ENCODE results near the gene NAPG. TPM values are rescaled to one million over a fixed set of nuclear protein-coding genes. Genes with fewer than 3 reads are reported as not detected.
"Not testable (repeated sequence)": the region's sequence is repeated elsewhere in the genome, so short reads cannot be mapped to it uniquely, and the experiment has no call there.

Gene NAPG
- total RNA-seq, 2 donors from 2014 or later = 35.3 to 42.9 TPM

DNA sequence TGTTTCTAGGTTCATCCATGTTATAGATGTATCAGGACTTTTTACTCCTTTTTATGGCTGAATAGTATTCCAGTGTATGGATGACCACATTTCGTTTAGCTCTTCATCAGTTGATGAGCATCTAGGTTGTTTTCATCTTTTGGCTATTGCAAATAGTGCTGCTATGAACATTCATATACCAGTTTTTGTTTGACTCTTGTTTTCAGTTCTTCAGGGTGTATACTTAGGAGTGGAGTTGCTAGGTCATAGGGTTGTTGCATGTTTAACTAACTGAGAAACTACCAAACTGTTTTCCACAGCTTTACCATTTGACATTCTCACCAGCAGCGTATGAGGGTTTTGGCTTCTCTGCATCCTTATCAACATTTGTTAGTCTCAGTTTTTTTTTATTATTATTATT, 25.8 kb upstream of the NAPG start:
- no peak overlapping the region for H3K9ac ChIP-seq (ENCODE audit: extremely low read depth, low read length, poor library complexity, severe bottlenecking)
- H3K4me3 ChIP-seq (ENCODE audit: low read length) = no peak overlapping the region
- no peaks in the 10 kb centered on the region for H3K36me3 ChIP-seq (ENCODE audit: control insufficient read depth, insufficient read depth, low read length)
- Mint-ChIP-seq H3K9me3 (peaks cover 7% of the 10 kb centered on the region), H3K36me3 (ENCODE audit: low read depth) (no peaks in the 10 kb centered on the region), H3K4me3 (no peak overlapping the region), H3K4me1 (no peaks in the 10 kb centered on the region), H3K27me3 (ENCODE audit: insufficient read depth) (peaks cover 6% of the 10 kb centered on the region), H3K27ac (no peak overlapping the region)
- no peak overlapping the region for H3K27ac ChIP-seq (ENCODE audit: low read depth, low read length)
- WGBS, 2 experiments (ENCODE audit: insufficient coverage in 1 of 2, insufficient read length in 1 of 2) = 89 to 100% methylated on average over 1 of the region's 2 CpGs
- no peak for DNase-seq
- no peaks in the 10 kb centered on the region for H3K27me3 ChIP-seq (ENCODE audit: control insufficient read depth, insufficient read depth, low read length, poor library complexity, severe bottlenecking)
- peaks cover 19% of the 10 kb centered on the region for H3K9me3 ChIP-seq (ENCODE audit: control insufficient read depth, low read length)
- H3K4me1 ChIP-seq (ENCODE audit: control insufficient read depth, insufficient read depth, low read length) = no peaks in the 10 kb centered on the region
- TF ChIP-seq, protein P1, sequence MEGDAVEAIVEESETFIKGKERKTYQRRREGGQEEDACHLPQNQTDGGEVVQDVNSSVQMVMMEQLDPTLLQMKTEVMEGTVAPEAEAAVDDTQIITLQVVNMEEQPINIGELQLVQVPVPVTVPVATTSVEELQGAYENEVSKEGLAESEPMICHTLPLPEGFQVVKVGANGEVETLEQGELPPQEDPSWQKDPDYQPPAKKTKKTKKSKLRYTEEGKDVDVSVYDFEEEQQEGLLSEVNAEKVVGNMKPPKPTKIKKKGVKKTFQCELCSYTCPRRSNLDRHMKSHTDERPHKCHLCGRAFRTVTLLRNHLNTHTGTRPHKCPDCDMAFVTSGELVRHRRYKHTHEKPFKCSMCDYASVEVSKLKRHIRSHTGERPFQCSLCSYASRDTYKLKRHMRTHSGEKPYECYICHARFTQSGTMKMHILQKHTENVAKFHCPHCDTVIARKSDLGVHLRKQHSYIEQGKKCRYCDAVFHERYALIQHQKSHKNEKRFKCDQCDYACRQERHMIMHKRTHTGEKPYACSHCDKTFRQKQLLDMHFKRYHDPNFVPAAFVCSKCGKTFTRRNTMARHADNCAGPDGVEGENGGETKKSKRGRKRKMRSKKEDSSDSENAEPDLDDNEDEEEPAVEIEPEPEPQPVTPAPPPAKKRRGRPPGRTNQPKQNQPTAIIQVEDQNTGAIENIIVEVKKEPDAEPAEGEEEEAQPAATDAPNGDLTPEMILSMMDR (conservative IDR thresholded peaks at IDR 0.05) = no peak

DNA sequence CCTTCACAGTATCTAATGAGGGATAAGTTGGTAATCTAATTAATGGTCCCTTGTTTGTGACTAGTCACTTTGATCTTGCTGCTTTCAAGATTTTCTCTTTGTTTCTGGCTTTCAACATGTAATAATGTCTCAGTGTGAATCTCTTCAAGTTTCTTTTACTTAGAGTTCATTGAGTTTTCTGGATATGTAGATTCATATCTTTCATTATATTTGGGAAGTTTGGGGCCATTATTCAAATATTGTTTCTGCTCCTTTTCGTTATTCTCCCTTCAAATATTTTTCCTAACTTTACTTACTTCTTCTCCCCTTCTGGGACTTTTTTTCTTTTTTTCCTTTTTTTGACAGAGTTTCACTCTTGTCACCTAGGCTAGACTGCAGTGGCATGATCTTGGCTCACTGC, 21.1 kb upstream of the NAPG start:
- H3K27me3 ChIP-seq (ENCODE audit: control insufficient read depth, insufficient read depth, low read length, poor library complexity, severe bottlenecking) = no peaks in the 10 kb centered on the region
- no peak overlapping the region for H3K27ac Mint-ChIP-seq
- no peak for DNase-seq
- peaks cover 6% of the 10 kb centered on the region for H3K27me3 Mint-ChIP-seq (ENCODE audit: insufficient read depth)
- no peaks in the 10 kb centered on the region for H3K4me1 Mint-ChIP-seq
- TF ChIP-seq, protein P1 (conservative IDR thresholded peaks at IDR 0.05) = no peak
- H3K9me3 ChIP-seq (ENCODE audit: control insufficient read depth, low read length) = peaks cover 46% of the 10 kb centered on the region
- WGBS, 2 experiments (ENCODE audit: insufficient coverage in 1 of 2, insufficient read length in 1 of 2) = 83 to 100% methylated on average over 1 of the region's 1 CpG
- no peaks in the 10 kb centered on the region for H3K36me3 ChIP-seq (ENCODE audit: control insufficient read depth, insufficient read depth, low read length)
- H3K36me3 Mint-ChIP-seq (ENCODE audit: low read depth) = peaks cover 3% of the 10 kb centered on the region
- peak overlapping the region; percentile 47 for H3K4me3 ChIP-seq (ENCODE audit: low read length)
- no peaks in the 10 kb centered on the region for H3K4me1 ChIP-seq (ENCODE audit: control insufficient read depth, insufficient read depth, low read length)
- H3K4me3 Mint-ChIP-seq = no peak overlapping the region
- no peak overlapping the region for H3K9ac ChIP-seq (ENCODE audit: extremely low read depth, low read length, poor library complexity, severe bottlenecking)
- no peak overlapping the region for H3K27ac ChIP-seq (ENCODE audit: low read depth, low read length)
- peaks cover 42% of the 10 kb centered on the region for H3K9me3 Mint-ChIP-seq

DNA sequence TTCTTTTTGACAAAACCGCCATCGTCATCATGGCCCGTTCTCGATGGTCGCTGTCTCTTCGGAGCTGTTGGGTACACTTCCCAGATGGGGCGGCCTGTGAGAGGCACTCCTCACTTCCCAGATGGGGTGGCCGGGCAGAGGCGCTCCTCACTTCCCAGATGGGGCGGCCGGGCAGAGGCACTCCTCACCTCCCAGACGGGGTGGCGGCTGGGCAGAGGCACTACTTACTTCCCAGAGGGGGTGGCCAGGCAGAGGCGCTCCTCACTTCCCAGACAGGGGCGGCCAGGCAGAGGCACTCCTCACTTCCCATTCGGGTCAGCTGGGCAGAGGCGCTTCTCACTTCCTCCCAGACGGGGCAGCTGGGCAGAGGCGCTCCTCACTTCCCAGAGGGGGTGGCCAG, 19.9 kb upstream of the NAPG start:
- not testable (repeated sequence) for H3K27me3 ChIP-seq (ENCODE audit: control insufficient read depth, insufficient read depth, low read length, poor library complexity, severe bottlenecking); H3K36me3 ChIP-seq (ENCODE audit: control insufficient read depth, insufficient read depth, low read length); H3K27me3 Mint-ChIP-seq (ENCODE audit: insufficient read depth); H3K4me1 ChIP-seq (ENCODE audit: control insufficient read depth, insufficient read depth, low read length); H3K9ac ChIP-seq (ENCODE audit: extremely low read depth, low read length, poor library complexity, severe bottlenecking); DNase-seq; H3K4me3 ChIP-seq (ENCODE audit: low read length); H3K36me3 Mint-ChIP-seq (ENCODE audit: low read depth); H3K27ac Mint-ChIP-seq; H3K4me3 Mint-ChIP-seq; H3K27ac ChIP-seq (ENCODE audit: low read depth, low read length); H3K4me1 Mint-ChIP-seq
- H3K9me3 ChIP-seq (ENCODE audit: control insufficient read depth, low read length) = peaks cover 41% of the 10 kb centered on the region
- WGBS, 2 experiments (ENCODE audit: insufficient coverage in 1 of 2, insufficient read length in 1 of 2) = 88% methylated on average over 19 of the region's 19 CpGs; no CpG with 5 or more reads in 1 of the 2 experiments
- peaks cover 44% of the 10 kb centered on the region for H3K9me3 Mint-ChIP-seq

GRCh38 chr18:10508591-10508990, 17.2 kb upstream of the NAPG start:
- Mint-ChIP-seq H3K27me3 (ENCODE audit: insufficient read depth) (peaks cover 3% of the 10 kb centered on the region), H3K9me3 (peaks cover 44% of the 10 kb centered on the region)

More at GRCh38 chr18:10508591-10508990, 17.2 kb upstream of the NAPG start:
- TF ChIP-seq, protein P1 (conservative IDR thresholded peaks at IDR 0.05) = no peak
- Histone ChIP-seq H3K9me3 (ENCODE audit: control insufficient read depth, low read length) (peaks cover 41% of the 10 kb centered on the region), H3K27ac (ENCODE audit: low read depth, low read length) (no peak overlapping the region), H3K4me1 (ENCODE audit: control insufficient read depth, insufficient read depth, low read length) (no peaks in the 10 kb centered on the region), H3K4me3 (ENCODE audit: low read length) (no peak overlapping the region), H3K9ac (ENCODE audit: extremely low read depth, low read length, poor library complexity, severe bottlenecking) (no peak overlapping the region), H3K36me3 (ENCODE audit: control insufficient read depth, insufficient read depth, low read length) (no peaks in the 10 kb centered on the region), H3K27me3 (ENCODE audit: control insufficient read depth, insufficient read depth, low read length, poor library complexity, severe bottlenecking) (no peaks in the 10 kb centered on the region)
- no peak for DNase-seq
- H3K4me3 Mint-ChIP-seq = no peak overlapping the region
- no peaks in the 10 kb centered on the region for H3K4me1 Mint-ChIP-seq
- peaks cover 3% of the 10 kb centered on the region for H3K36me3 Mint-ChIP-seq (ENCODE audit: low read depth)
- no peak overlapping the region for H3K27ac Mint-ChIP-seq

Data from endodermal cell (in vitro differentiated cells).